Measurements from ENCODE around the gene ACAP3.

ACAP3 gene

DNA sequence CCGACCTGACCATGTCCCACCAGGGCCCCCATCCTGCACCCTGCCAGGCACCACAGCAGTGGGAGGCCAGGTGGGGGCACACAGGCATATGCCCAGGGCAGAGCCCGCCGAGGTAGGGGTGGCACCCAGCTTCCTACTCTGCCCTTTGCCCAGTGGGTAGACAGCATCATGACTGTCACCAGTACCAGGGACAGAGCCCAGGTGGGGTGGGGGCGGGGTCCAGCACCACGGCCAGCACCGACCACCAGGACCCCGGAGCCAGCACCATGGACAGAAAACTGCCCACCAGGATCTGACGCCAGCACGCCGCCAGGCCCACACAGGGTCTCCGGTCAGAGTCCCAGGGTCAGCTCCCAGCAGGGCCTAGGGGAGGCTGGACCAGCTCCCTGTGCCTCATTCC, 27.1 kb upstream of the ACAP3 start:
- peaks cover 3% of the 10 kb centered on the region; the same call in 1 of the 2 replicates for H3K36me3 ChIP-seq (ENCODE audit: insufficient read depth, low read length)
- TF ChIP-seq FOXP2 (optimal IDR thresholded peaks at IDR 0.05; ENCODE audit: control extremely low read depth, extremely low read length, insufficient read depth) (no peak), EZH2 (IDR thresholded peaks at IDR 0.05) (no peak), POLR2AphosphoS5 (IDR thresholded peaks at IDR 0.05; ENCODE audit: borderline replicate concordance, low read depth, low read length) (no peak)
- no peaks in the 10 kb centered on the region for H3K9me3 ChIP-seq (ENCODE audit: low read depth, low read length)
- H3K27ac ChIP-seq, result no peak overlapping the region
- H3K4me3 ChIP-seq, result no peak overlapping the region
- H3K9ac ChIP-seq (ENCODE audit: insufficient read length), result no peak overlapping the region
- DNase-seq (ENCODE audit: low read depth, low spot score), result no peak

DNA sequence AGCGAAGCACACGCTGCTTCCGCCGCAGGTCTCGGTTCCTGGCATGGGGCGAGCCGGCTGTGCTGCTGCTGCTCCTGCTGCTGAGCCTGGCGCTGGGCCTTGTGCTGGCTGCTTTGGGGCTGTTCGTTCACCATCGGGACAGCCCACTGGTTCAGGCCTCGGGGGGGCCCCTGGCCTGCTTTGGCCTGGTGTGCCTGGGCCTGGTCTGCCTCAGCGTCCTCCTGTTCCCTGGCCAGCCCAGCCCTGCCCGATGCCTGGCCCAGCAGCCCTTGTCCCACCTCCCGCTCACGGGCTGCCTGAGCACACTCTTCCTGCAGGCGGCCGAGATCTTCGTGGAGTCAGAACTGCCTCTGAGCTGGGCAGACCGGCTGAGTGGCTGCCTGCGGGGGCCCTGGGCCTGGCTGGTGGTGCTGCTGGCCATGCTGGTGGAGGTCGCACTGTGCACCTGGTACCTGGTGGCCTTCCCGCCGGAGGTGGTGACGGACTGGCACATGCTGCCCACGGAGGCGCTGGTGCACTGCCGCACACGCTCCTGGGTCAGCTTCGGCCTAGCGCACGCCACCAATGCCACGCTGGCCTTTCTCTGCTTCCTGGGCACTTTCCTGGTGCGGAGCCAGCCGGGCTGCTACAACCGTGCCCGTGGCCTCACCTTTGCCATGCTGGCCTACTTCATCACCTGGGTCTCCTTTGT, 26.0 kb upstream of the ACAP3 start:
- H3K36me3 ChIP-seq (ENCODE audit: insufficient read depth, low read length), result peaks cover 3% of the 10 kb centered on the region; the same call in 1 of the 2 replicates
- H3K27ac ChIP-seq, result no peak overlapping the region
- H3K9ac ChIP-seq (ENCODE audit: insufficient read length), result no peak overlapping the region

DNA sequence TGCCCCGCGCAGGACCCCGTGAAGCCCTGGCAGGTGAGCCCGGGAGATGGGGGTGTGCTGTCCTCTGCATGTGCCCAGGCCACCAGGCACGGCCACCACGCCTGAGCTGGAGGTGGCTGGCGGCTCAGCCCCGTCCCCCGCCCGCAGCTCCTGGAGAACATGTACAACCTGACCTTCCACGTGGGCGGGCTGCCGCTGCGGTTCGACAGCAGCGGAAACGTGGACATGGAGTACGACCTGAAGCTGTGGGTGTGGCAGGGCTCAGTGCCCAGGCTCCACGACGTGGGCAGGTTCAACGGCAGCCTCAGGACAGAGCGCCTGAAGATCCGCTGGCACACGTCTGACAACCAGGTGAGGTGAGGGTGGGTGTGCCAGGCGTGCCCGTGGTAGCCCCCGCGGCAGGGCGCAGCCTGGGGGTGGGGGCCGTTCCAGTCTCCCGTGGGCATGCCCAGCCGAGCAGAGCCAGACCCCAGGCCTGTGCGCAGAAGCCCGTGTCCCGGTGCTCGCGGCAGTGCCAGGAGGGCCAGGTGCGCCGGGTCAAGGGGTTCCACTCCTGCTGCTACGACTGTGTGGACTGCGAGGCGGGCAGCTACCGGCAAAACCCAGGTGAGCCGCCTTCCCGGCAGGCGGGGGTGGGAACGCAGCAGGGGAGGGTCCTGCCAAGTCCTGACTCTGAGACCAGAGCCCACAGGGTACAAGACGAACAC, 25.2 kb upstream of the ACAP3 start:
- peaks cover 3% of the 10 kb centered on the region; the same call in 1 of the 2 replicates for H3K36me3 ChIP-seq (ENCODE audit: insufficient read depth, low read length)
- TF ChIP-seq FOXP2 (optimal IDR thresholded peaks at IDR 0.05; ENCODE audit: control extremely low read depth, extremely low read length, insufficient read depth) (no peak), POLR2AphosphoS5 (IDR thresholded peaks at IDR 0.05; ENCODE audit: borderline replicate concordance, low read depth, low read length) (no peak), EZH2 (IDR thresholded peaks at IDR 0.05) (no peak)
- no peak overlapping the region for H3K4me3 ChIP-seq
- no peak overlapping the region for H3K9ac ChIP-seq (ENCODE audit: insufficient read length)
- DNase-seq (ENCODE audit: low read depth, low spot score), result no peak
- H3K27ac ChIP-seq, result no peak overlapping the region
- no peaks in the 10 kb centered on the region for H3K9me3 ChIP-seq (ENCODE audit: low read depth, low read length)

More for the DNA sequence above, 26.0 kb upstream of the ACAP3 start:
- Histone ChIP-seq H3K9me3 (ENCODE audit: low read depth, low read length) (no peaks in the 10 kb centered on the region), H3K4me3 (no peak overlapping the region)
- TF ChIP-seq POLR2AphosphoS5 (IDR thresholded peaks at IDR 0.05; ENCODE audit: borderline replicate concordance, low read depth, low read length) (no peak; the same call in 1 of the 2 replicates), FOXP2 (optimal IDR thresholded peaks at IDR 0.05; ENCODE audit: control extremely low read depth, extremely low read length, insufficient read depth) (no peak), EZH2 (IDR thresholded peaks at IDR 0.05) (no peak)
- DNase-seq (ENCODE audit: low read depth, low spot score), result no peak

DNA sequence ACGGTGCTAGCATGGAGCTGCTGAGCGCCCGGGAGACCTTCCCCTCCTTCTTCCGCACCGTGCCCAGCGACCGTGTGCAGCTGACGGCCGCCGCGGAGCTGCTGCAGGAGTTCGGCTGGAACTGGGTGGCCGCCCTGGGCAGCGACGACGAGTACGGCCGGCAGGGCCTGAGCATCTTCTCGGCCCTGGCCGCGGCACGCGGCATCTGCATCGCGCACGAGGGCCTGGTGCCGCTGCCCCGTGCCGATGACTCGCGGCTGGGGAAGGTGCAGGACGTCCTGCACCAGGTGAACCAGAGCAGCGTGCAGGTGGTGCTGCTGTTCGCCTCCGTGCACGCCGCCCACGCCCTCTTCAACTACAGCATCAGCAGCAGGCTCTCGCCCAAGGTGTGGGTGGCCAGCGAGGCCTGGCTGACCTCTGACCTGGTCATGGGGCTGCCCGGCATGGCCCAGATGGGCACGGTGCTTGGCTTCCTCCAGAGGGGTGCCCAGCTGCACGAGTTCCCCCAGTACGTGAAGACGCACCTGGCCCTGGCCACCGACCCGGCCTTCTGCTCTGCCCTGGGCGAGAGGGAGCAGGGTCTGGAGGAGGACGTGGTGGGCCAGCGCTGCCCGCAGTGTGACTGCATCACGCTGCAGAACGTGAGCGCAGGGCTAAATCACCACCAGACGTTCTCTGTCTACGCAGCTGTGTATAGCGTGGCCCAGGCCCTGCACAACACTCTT, 24.5 kb upstream of the ACAP3 start:
- Histone ChIP-seq H3K27ac (no peak overlapping the region), H3K36me3 (ENCODE audit: insufficient read depth, low read length) (peaks cover under 1% of the 10 kb centered on the region; the same call in 1 of the 2 replicates), H3K9ac (ENCODE audit: insufficient read length) (no peak overlapping the region), H3K9me3 (ENCODE audit: low read depth, low read length) (no peaks in the 10 kb centered on the region), H3K4me3 (no peak overlapping the region)
- no peak for DNase-seq (ENCODE audit: low read depth, low spot score)
- TF ChIP-seq FOXP2 (optimal IDR thresholded peaks at IDR 0.05; ENCODE audit: control extremely low read depth, extremely low read length, insufficient read depth) (no peak), EZH2 (IDR thresholded peaks at IDR 0.05) (no peak), POLR2AphosphoS5 (IDR thresholded peaks at IDR 0.05; ENCODE audit: borderline replicate concordance, low read depth, low read length) (no peak)

DNA sequence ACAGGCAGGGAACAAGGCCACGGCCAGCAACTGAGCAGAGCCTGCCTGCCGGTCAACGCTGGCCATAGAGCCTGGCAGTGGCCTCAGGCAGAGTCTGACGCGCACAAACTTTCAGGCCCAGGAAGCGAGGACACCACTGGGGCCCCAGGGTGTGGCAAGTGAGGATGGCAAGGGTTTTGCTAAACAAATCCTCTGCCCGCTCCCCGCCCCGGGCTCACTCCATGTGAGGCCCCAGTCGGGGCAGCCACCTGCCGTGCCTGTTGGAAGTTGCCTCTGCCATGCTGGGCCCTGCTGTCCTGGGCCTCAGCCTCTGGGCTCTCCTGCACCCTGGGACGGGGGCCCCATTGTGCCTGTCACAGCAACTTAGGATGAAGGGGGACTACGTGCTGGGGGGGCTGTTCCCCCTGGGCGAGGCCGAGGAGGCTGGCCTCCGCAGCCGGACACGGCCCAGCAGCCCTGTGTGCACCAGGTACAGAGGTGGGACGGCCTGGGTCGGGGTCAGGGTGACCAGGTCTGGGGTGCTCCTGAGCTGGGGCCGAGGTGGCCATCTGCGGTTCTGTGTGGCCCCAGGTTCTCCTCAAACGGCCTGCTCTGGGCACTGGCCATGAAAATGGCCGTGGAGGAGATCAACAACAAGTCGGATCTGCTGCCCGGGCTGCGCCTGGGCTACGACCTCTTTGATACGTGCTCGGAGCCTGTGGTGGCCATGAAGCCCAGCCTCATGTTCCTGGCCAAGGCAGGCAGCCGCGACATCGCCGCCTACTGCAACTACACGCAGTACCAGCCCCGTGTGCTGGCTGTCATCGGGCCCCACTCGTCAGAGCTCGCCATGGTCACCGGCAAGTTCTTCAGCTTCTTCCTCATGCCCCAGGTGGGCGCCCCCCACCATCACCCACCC, 23.6 kb upstream of the ACAP3 start, which contains the start of gene TAS1R3:
Gene TAS1R3 (plus strand): TSS at position 213 of the 898 bp plus-strand sequence. CDS start 66 bp downstream, at position 279.
- H3K4me3 ChIP-seq, result no peak within 1 kb of the TSS
- H3K36me3 ChIP-seq (ENCODE audit: insufficient read depth, low read length), result no peaks in the 10 kb centered on the region
- DNase-seq (ENCODE audit: low read depth, low spot score), result no peak
- no peaks in the 10 kb centered on the region for H3K9me3 ChIP-seq (ENCODE audit: low read depth, low read length)
- no peak within 1 kb of the TSS for H3K9ac ChIP-seq (ENCODE audit: insufficient read length)
- H3K27ac ChIP-seq, result no peak within 1 kb of the TSS
- TF ChIP-seq FOXP2 (optimal IDR thresholded peaks at IDR 0.05; ENCODE audit: control extremely low read depth, extremely low read length, insufficient read depth) (no peak), POLR2AphosphoS5 (IDR thresholded peaks at IDR 0.05; ENCODE audit: borderline replicate concordance, low read depth, low read length) (no peak), EZH2 (IDR thresholded peaks at IDR 0.05) (no peak)

DNA sequence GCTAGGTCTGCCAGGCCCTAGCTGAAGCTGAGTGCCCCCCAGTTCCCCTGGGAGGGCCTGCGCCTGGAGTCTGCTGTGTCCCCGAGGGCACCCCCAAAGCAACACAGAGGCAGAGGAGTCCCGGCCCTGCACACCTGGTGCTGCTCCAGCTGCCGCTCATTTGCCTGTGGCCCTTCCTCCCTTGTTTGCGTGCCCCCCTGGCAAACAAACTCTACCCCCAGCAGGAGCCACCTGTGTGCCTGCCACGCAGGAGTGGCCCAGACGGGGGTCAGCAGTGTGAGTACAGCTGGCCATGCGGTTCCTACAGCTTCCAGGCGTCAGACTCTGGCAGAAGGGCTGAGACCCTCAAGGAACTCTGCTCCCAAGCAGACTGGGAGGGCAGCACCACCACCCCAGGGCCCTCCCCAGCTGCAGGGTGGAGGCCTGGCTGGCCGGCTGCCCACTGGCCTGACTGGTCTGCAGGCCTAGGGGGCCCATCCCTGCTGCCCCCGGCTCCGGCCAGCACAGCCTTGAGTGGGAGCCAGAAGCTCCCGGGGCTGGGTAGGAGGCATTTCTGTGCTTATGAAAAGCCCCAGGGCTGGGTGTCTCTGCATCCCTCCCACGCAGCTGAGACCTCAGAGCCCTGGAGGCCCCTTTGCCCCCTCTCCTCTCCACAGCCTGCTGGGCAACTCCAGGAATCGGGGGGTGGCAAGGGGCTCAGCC, 22.8 kb upstream of the ACAP3 start:
- TF ChIP-seq POLR2AphosphoS5 (IDR thresholded peaks at IDR 0.05; ENCODE audit: borderline replicate concordance, low read depth, low read length), result no peak
- TF ChIP-seq FOXP2 (optimal IDR thresholded peaks at IDR 0.05; ENCODE audit: control extremely low read depth, extremely low read length, insufficient read depth), result no peak
- no peak for TF ChIP-seq EZH2 (IDR thresholded peaks at IDR 0.05)
- Histone ChIP-seq H3K27ac (no peak overlapping the region), H3K36me3 (ENCODE audit: insufficient read depth, low read length) (no peaks in the 10 kb centered on the region), H3K4me3 (no peak overlapping the region), H3K9me3 (ENCODE audit: low read depth, low read length) (no peaks in the 10 kb centered on the region), H3K9ac (ENCODE audit: insufficient read length) (no peak overlapping the region)
- DNase-seq (ENCODE audit: low read depth, low spot score), result no peak
